ENCODE data around the gene ZBTB38. TPM values are rescaled to one million over a fixed set of nuclear protein-coding genes. Genes with fewer than 3 reads are reported as not detected.

ZBTB38 gene, protein sequence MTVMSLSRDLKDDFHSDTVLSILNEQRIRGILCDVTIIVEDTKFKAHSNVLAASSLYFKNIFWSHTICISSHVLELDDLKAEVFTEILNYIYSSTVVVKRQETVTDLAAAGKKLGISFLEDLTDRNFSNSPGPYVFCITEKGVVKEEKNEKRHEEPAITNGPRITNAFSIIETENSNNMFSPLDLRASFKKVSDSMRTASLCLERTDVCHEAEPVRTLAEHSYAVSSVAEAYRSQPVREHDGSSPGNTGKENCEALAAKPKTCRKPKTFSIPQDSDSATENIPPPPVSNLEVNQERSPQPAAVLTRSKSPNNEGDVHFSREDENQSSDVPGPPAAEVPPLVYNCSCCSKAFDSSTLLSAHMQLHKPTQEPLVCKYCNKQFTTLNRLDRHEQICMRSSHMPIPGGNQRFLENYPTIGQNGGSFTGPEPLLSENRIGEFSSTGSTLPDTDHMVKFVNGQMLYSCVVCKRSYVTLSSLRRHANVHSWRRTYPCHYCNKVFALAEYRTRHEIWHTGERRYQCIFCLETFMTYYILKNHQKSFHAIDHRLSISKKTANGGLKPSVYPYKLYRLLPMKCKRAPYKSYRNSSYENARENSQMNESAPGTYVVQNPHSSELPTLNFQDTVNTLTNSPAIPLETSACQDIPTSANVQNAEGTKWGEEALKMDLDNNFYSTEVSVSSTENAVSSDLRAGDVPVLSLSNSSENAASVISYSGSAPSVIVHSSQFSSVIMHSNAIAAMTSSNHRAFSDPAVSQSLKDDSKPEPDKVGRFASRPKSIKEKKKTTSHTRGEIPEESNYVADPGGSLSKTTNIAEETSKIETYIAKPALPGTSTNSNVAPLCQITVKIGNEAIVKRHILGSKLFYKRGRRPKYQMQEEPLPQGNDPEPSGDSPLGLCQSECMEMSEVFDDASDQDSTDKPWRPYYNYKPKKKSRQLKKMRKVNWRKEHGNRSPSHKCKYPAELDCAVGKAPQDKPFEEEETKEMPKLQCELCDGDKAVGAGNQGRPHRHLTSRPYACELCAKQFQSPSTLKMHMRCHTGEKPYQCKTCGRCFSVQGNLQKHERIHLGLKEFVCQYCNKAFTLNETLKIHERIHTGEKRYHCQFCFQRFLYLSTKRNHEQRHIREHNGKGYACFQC (N-terminal part only)
- total RNA-seq (2016; rRNA removed; fragmentation: Illumina TruSeq; extraction: Trizol): 51.7 and 77.9 TPM in 2 replicates
- 8.0 and 8.8 TPM in 2 replicates for total RNA-seq (2016; cell fraction: cytosol; rRNA removed; fragmentation: Illumina TruSeq; extraction: Trizol; ENCODE audit: low read depth)
- 47.2 and 73.5 TPM in 2 replicates for total RNA-seq (2016; cell fraction: insoluble cytoplasmic fraction; rRNA removed; fragmentation: Illumina TruSeq; extraction: Trizol)
- total RNA-seq (2016; cell fraction: membrane; rRNA removed; fragmentation: Illumina TruSeq; extraction: Trizol): 24.0 and 25.0 TPM in 2 replicates
- 50.9 and 56.2 TPM in 2 replicates for total RNA-seq (2016; cell fraction: nucleus; rRNA removed; fragmentation: Illumina TruSeq; extraction: Trizol)
- 20.4 and 26.8 TPM in 2 replicates for polyA plus RNA-seq (2011; rRNA removed)
- 14.8 and 18.8 TPM in 2 replicates for polyA plus RNA-seq (2011; cell fraction: cytosol; rRNA removed)
- polyA plus RNA-seq (2011; cell fraction: nucleus; rRNA removed): 26.0 and 30.5 TPM in 2 replicates
- 30.3 and 41.4 TPM in 2 replicates for polyA plus RNA-seq (2012)
- polyA plus RNA-seq (2016; cell fraction: cytosol; fragmentation: Illumina TruSeq; extraction: Trizol; ENCODE audit: low read depth): 0.80 and 1.00 TPM in 2 replicates
- 32.5 and 33.4 TPM in 2 replicates for polyA plus RNA-seq (2016; cell fraction: insoluble cytoplasmic fraction; fragmentation: Illumina TruSeq; extraction: Trizol; ENCODE audit: low read depth)
- 2.7 and 3.4 TPM in 2 replicates for polyA plus RNA-seq (2016; cell fraction: membrane; fragmentation: Illumina TruSeq; extraction: Trizol; ENCODE audit: low read depth)
- 35.8 and 35.9 TPM in 2 replicates for polyA plus RNA-seq (2016; cell fraction: nucleus; fragmentation: Illumina TruSeq; extraction: Trizol; ENCODE audit: insufficient read depth, low read depth)
- polyA minus RNA-seq (2011; rRNA and poly(A)+ RNA removed; ENCODE audit: low replicate concordance): 48.8 and 66.3 TPM in 2 replicates
- 52.1 and 52.3 TPM in 2 replicates for polyA minus RNA-seq (2011; cell fraction: cytosol; rRNA and poly(A)+ RNA removed)
- polyA minus RNA-seq (2011; cell fraction: nucleus; rRNA and poly(A)+ RNA removed): 130 and 149 TPM in 2 replicates
- percentile 93 among the genes with signal in this experiment for Bru-seq, nascent RNA
- percentile 91 among the genes with signal in this experiment for BruChase-seq, experiment 1, labeled RNA remaining after a 6-hour chase
- BruChase-seq, experiment 2, labeled RNA remaining after a 2-hour chase: percentile 95 among the genes with signal in this experiment
- long read RNA-seq, experiment 1, transcript ZBTB38-211 (3 exons, 644 nt): minor isoform, 5 of 33 reads
- long read RNA-seq, experiment 1, transcript ZBTB38-201 (1 exons, 3,588 nt): minor isoform, 5 of 33 reads
- long read RNA-seq, experiment 1, transcript ZBTB38-208 (2 exons, 855 nt): major isoform, 9 of 33 reads
- long read RNA-seq, experiment 1, partial matches to known transcripts: 0 of 33 reads
- long read RNA-seq, experiment 1, other reads (novel, unspliced or antisense): 14 of 33 reads
- long read RNA-seq, experiment 2, partial matches to known transcripts: 0 of 40 reads
- long read RNA-seq, experiment 2, other reads (novel, unspliced or antisense): 39 of 40 reads

DNA sequence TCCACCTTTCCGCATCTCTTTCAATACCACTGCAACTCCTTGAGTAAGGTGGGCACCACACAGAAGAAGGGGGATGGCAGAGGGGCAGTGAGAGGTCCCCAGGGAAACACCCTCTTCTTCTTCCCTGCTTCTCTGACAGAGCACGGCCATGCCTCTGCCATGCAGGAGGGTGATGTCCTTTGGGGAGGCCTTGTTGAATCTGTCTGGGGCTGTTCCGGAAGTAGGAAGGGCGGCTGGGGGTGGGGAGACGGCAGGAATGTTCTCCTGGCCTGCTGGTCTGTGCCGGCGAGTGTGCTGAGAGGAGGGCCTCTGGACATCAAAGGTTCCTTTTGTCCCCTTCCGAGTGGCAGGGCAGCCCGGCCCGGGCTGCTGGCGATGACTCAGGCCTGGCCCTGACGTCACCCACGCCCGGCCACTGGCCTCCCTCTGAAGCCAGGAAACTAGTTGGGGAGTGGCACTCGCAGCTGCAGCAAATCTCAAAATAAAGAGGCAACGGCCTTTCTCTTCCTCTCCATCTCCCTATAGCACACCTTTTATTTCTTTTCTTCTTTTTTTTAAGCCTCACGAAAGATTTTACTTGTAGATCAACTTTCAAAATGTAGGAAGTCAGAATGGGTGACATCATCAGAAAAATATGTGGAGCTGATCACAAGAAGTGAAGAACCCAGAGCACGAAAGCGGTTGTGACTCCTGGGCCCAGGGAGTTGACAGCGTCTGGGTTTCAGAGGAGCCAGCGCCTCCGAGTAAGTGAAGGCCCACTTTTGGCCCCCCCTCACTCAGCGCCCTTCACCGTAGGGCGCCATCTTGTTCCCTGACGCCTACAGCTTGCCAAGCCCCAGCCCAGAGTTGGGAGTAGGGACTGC, at the start of gene ZBTB38:
Gene ZBTB38 (plus strand): TSS at position 443 of the 863 bp plus-strand sequence. CDS start 73,885 bp downstream, outside the sequence.
- Histone ChIP-seq H4K20me1 (ENCODE audit: insufficient read depth, low read length) (no peaks in the 10 kb centered on the region), H3K4me2 (ENCODE audit: low read depth, low read length) (peak within 1 kb of the TSS; percentile 93), H3K9me3 (ENCODE audit: low read length) (no peaks in the 10 kb centered on the region), H3K79me2 (ENCODE audit: insufficient read depth, low read length) (peaks cover 16% of the 10 kb centered on the region), H3K27ac (ENCODE audit: extremely low read length, insufficient read depth, low read length) (peak within 1 kb of the TSS; percentile 98), H3K4me3 (replicated peaks in 1 of 3; ENCODE audit: insufficient read depth in 1 of 3, low read depth in 2 of 3, low read length in 3 of 3) (peak within 1 kb of the TSS; percentile 48 to 73 (median 50)), H2AFZ (ENCODE audit: low read length) (peak within 1 kb of the TSS; percentile 91), H3K4me1 (ENCODE audit: insufficient read depth, low read length) (peaks cover 79% of the 10 kb centered on the region), H3K36me3 (replicated peaks in 1 of 2; ENCODE audit: control insufficient read depth in 1 of 2, insufficient read depth in 2 of 2, low read length in 2 of 2) (peaks cover 1 to 3% of the 10 kb centered on the region in 2 experiments; a peak in 1 of 5 replicates), H3K27me3 (ENCODE audit: control insufficient read depth in 1 of 2, insufficient read depth in 2 of 2, low read length in 2 of 2) (no peaks in the 10 kb centered on the region), H3K9ac (ENCODE audit: insufficient read depth, low read depth, low read length) (peak within 1 kb of the TSS; percentile 86)
- peak; percentile 97 for DNase-seq (ENCODE audit: low spot score)
- TSS peak; percentile 84 for BruUV-seq (replicated peaks)
- in situ Hi-C loops (cut with HindIII; ENCODE audit: extremely low pct_ligation_motif_present, low pct_unique_long_range_greater_than_20kb) (loop anchor here (5.0 kb wide), 1 partner anchor 34 kb away; no protein-coding TSS in a partner anchor), intact Hi-C loops (cut with micrococcal nuclease; ENCODE audit: unreplicated experiment) (loop anchor here (1.0 kb wide), 1 partner anchor 32 kb away; no protein-coding TSS in a partner anchor)
- POLR2A ChIA-PET: interaction anchor here (1.4 to 3.6 kb wide), 5 partner anchors 17 to 64 kb away, joined by 3 to 39 read pairs (median 19); no protein-coding TSS in a partner anchor
- WGBS (ENCODE audit: low lambda C conversion rate): 24% methylated on average over 20 of the region's 26 CpGs
- ATAC-seq: peak; percentile 96
- CTCF ChIA-PET (ENCODE audit: low intra/inter-chr PET ratio, low total read pairs): no interaction called here
- FAIRE-seq: peak; percentile 56
- TF ChIP-seq ZBTB42 (CRISPR knock-in tag; IDR thresholded peaks at IDR 0.05): no peak
- no peak for TF ChIP-seq DMTF1 (CRISPR knock-in tag; IDR thresholded peaks at IDR 0.05)
- TF ChIP-seq, protein P1, sequence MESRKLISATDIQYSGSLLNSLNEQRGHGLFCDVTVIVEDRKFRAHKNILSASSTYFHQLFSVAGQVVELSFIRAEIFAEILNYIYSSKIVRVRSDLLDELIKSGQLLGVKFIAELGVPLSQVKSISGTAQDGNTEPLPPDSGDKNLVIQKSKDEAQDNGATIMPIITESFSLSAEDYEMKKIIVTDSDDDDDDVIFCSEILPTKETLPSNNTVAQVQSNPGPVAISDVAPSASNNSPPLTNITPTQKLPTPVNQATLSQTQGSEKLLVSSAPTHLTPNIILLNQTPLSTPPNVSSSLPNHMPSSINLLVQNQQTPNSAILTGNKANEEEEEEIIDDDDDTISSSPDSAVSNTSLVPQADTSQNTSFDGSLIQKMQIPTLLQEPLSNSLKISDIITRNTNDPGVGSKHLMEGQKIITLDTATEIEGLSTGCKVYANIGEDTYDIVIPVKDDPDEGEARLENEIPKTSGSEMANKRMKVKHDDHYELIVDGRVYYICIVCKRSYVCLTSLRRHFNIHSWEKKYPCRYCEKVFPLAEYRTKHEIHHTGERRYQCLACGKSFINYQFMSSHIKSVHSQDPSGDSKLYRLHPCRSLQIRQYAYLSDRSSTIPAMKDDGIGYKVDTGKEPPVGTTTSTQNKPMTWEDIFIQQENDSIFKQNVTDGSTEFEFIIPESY (CRISPR knock-in tag; IDR thresholded peaks at IDR 0.05): peak; percentile 98
- TF ChIP-seq, protein P2, sequence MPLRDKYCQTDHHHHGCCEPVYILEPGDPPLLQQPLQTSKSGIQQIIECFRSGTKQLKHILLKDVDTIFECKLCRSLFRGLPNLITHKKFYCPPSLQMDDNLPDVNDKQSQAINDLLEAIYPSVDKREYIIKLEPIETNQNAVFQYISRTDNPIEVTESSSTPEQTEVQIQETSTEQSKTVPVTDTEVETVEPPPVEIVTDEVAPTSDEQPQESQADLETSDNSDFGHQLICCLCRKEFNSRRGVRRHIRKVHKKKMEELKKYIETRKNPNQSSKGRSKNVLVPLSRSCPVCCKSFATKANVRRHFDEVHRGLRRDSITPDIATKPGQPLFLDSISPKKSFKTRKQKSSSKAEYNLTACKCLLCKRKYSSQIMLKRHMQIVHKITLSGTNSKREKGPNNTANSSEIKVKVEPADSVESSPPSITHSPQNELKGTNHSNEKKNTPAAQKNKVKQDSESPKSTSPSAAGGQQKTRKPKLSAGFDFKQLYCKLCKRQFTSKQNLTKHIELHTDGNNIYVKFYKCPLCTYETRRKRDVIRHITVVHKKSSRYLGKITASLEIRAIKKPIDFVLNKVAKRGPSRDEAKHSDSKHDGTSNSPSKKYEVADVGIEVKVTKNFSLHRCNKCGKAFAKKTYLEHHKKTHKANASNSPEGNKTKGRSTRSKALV (CRISPR knock-in tag; IDR thresholded peaks at IDR 0.05): peak; percentile 52; the same call in 1 of the 2 replicates

Data from HepG2 (cell line).